Activated CD4-positive, alpha-beta T cell treated with anti-CD3 and anti-CD28 coated beads, Interleukin-2, Interleukin-6, amounts not matched to agents 100 ng/mL and 50 ng/mL, durations not matched to agents 16 hours and 8 hours (primary cell): ENCODE data around the gene EPGN.

Experiments used
- DNase-seq: peaks from one replicate; pipeline ENCODE4 v3.0.0-alpha.2; 2020

The EPGN gene

GRCh38 chr4:74344031-74344430 lies 35.8 kb downstream of the EPGN start:
- no peak for DNase-seq

- no peak for DNase-seq
Measured at GRCh38 chr4:74353858-74354257, 45.6 kb downstream of the EPGN start.

GRCh38 chr4:74357965-74358364 lies 49.7 kb downstream of the EPGN start:
- DNase-seq: no peak

GRCh38 chr4:74361671-74362070 lies 53.4 kb downstream of the EPGN start:
- DNase-seq: no peak

- DNase-seq: no peak
Measured at GRCh38 chr4:74362347-74362746, 54.1 kb downstream of the EPGN start.

GRCh38 chr4:74364256-74364651 lies 56.0 kb downstream of the EPGN start:
- DNase-seq: no peak

- DNase-seq: peak; percentile 11
Measured at GRCh38 chr4:74364652-74365491, 56.6 kb downstream of the EPGN start, which contains the start of gene EREG. Gene EREG, plus strand, starts transcription at chr4:74365145. Its CDS starts 164 bp downstream, at chr4:74365309.

- no peak for DNase-seq
Measured at GRCh38 chr4:74365761-74366160, 57.5 kb downstream of the EPGN start.
